ENCODE measurements around the gene PLCB1. TPM values are rescaled to one million over a fixed set of nuclear protein-coding genes. Genes with fewer than 3 reads are reported as not detected.

The PLCB1 gene
- total RNA-seq, 3 donors from 2014 or later = 7.2 to 50.7 (median 8.8) TPM

GRCh38 chr20:8386991-8387390, 254.9 kb downstream of the PLCB1 start:
- intact Hi-C loops (cut with DNase I, micrococcal nuclease) = loop anchor here in 1 of 2 donors (10.0 kb wide), 1 partner anchor 252 kb away; the partner anchor contains the start of gene PLCB1
- ATAC-seq (no peak), DNase-seq (no peak)

GRCh38 chr20:8388141-8388540, 256.1 kb downstream of the PLCB1 start:
- DNase-seq (no peak), ATAC-seq (no peak)
- Histone ChIP-seq H3K9me3 (no peaks in the 10 kb centered on the region), H3K4me3 (no peak overlapping the region), H3K4me1 (ENCODE audit: low read depth) (no peaks in the 10 kb centered on the region), H3K36me3 (ENCODE audit: low read depth) (no peaks in the 10 kb centered on the region)
- no peak for TF ChIP-seq CTCF (IDR thresholded peaks at IDR 0.05)
- intact Hi-C loops (cut with DNase I, micrococcal nuclease) = loop anchor here in 1 of 2 donors (10.0 kb wide), 1 partner anchor 253 kb away; the partner anchor contains the start of gene PLCB1

More at GRCh38 chr20:8386991-8387390, 254.9 kb downstream of the PLCB1 start:
- no peak for TF ChIP-seq CTCF (IDR thresholded peaks at IDR 0.05)
- Histone ChIP-seq H3K9me3 (no peaks in the 10 kb centered on the region), H3K4me3 (no peak overlapping the region), H3K36me3 (ENCODE audit: low read depth) (no peaks in the 10 kb centered on the region), H3K4me1 (ENCODE audit: low read depth) (no peaks in the 10 kb centered on the region)

- no peak overlapping the region for H3K4me3 ChIP-seq
- H3K36me3 ChIP-seq (ENCODE audit: low read depth) = no peaks in the 10 kb centered on the region
- no peak for DNase-seq
- H3K9me3 ChIP-seq = no peaks in the 10 kb centered on the region
- intact Hi-C loops (cut with DNase I, micrococcal nuclease) = loop anchor here in 1 of 2 donors (10.0 kb wide), 1 partner anchor 254 kb away; the partner anchor contains the start of gene PLCB1
- H3K4me1 ChIP-seq (ENCODE audit: low read depth) = no peaks in the 10 kb centered on the region
- TF ChIP-seq CTCF (IDR thresholded peaks at IDR 0.05) = no peak
- ATAC-seq = no peak
Observed at GRCh38 chr20:8388707-8389106, 256.6 kb downstream of the PLCB1 start.

GRCh38 chr20:8389381-8390036, 257.4 kb downstream of the PLCB1 start:
- no peak for DNase-seq
- no peaks in the 10 kb centered on the region for H3K4me1 ChIP-seq (ENCODE audit: low read depth)
- intact Hi-C loops (cut with DNase I, micrococcal nuclease) = loop anchor here in 1 of 2 donors (10.0 kb wide), 1 partner anchor 255 kb away; the partner anchor contains the start of gene PLCB1
- H3K36me3 ChIP-seq (ENCODE audit: low read depth) = no peaks in the 10 kb centered on the region
- no peak overlapping the region for H3K4me3 ChIP-seq
- H3K9me3 ChIP-seq = no peaks in the 10 kb centered on the region
- ATAC-seq = no peak
- TF ChIP-seq CTCF (IDR thresholded peaks at IDR 0.05) = no peak

- Histone ChIP-seq H3K4me3 (no peak overlapping the region), H3K4me1 (ENCODE audit: low read depth) (no peaks in the 10 kb centered on the region), H3K36me3 (ENCODE audit: low read depth) (no peaks in the 10 kb centered on the region), H3K9me3 (no peaks in the 10 kb centered on the region)
- DNase-seq (no peak), ATAC-seq (no peak)
- no peak for TF ChIP-seq CTCF (IDR thresholded peaks at IDR 0.05)
- intact Hi-C loops (cut with DNase I, micrococcal nuclease) = no loop called here
Observed at GRCh38 chr20:8390037-8390433, 258.0 kb downstream of the PLCB1 start.

Data from mucosa of descending colon (tissue), 3 donors.